Fibroblast of lung (primary cell): Measurements from ENCODE around the gene PARP12.

Experiments
- CTCF ChIP-seq, 2 donors: IDR thresholded peaks in 1 of 2; conservative IDR thresholded peaks in 1 of 2; 1 replicate in 1 of 2; 2 replicates in 1 of 2; pipeline ENCODE4 v1.5.1; 2011 to 2012; ENCODE audit warnings: low read length in 2 of 2, control low read depth in 1 of 2, inconsistent platforms in 1 of 2, low read depth in 1 of 2, mild to moderate bottlenecking in 1 of 2
- EZH2 ChIP-seq: IDR thresholded peaks from 2 replicates; pipeline ENCODE4 v1.5.1; 2012; ENCODE audit warnings: low read length, control low read depth, mild to moderate bottlenecking; ENCODE audit errors: missing control alignments

- TF ChIP-seq CTCF (conservative IDR thresholded peaks at IDR 0.05 in 1 of 2, IDR thresholded peaks at IDR 0.05 in 1 of 2; ENCODE audit: low read depth in 1 of 2, low read length in 2 of 2) = no peak
- no peak for TF ChIP-seq EZH2
Observed at GRCh38 chr7:140069298-140069949, 6.7 kb upstream of the PARP12 start.
